ENCODE data around the gene GPX2. TPM values are rescaled to one million over a fixed set of nuclear protein-coding genes. Genes with fewer than 3 reads are reported as not detected.

GPX2 gene
- total RNA-seq, 1 experiment from 2014 or later: 0.15 TPM

DNA sequence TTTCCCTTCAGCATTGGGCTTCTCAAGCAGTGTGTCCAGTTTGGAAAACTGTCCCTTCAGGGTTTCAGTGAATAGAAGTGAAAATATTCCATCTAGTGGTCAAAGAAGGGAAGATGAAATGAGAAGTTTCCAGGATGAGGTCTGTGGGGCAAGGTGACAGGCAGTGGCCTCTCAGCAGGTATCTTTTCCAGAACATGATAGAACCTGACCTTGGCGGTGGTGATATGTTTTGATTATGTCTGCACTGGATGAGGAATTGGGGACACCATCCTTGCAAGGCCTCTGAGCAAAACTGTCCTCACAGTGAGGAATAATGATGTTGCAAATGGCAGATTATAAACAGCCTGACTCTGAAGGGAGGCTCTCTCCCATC is 4.7 kb downstream of the GPX2 start:
- peaks cover 12% of the 10 kb centered on the region; the same call in 1 of the 2 replicates for H3K36me3 ChIP-seq (ENCODE audit: control insufficient read depth, insufficient read depth, low read length)
- ATAC-seq (no peak), DNase-seq (ENCODE audit: low read depth, low spot score) (no peak)
- TF ChIP-seq POLR2AphosphoS5 (IDR thresholded peaks at IDR 0.05; ENCODE audit: low read depth, low read length): no peak
- TF ChIP-seq, protein P1, sequence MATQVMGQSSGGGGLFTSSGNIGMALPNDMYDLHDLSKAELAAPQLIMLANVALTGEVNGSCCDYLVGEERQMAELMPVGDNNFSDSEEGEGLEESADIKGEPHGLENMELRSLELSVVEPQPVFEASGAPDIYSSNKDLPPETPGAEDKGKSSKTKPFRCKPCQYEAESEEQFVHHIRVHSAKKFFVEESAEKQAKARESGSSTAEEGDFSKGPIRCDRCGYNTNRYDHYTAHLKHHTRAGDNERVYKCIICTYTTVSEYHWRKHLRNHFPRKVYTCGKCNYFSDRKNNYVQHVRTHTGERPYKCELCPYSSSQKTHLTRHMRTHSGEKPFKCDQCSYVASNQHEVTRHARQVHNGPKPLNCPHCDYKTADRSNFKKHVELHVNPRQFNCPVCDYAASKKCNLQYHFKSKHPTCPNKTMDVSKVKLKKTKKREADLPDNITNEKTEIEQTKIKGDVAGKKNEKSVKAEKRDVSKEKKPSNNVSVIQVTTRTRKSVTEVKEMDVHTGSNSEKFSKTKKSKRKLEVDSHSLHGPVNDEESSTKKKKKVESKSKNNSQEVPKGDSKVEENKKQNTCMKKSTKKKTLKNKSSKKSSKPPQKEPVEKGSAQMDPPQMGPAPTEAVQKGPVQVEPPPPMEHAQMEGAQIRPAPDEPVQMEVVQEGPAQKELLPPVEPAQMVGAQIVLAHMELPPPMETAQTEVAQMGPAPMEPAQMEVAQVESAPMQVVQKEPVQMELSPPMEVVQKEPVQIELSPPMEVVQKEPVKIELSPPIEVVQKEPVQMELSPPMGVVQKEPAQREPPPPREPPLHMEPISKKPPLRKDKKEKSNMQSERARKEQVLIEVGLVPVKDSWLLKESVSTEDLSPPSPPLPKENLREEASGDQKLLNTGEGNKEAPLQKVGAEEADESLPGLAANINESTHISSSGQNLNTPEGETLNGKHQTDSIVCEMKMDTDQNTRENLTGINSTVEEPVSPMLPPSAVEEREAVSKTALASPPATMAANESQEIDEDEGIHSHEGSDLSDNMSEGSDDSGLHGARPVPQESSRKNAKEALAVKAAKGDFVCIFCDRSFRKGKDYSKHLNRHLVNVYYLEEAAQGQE (IDR thresholded peaks at IDR 0.05; ENCODE audit: insufficient read depth in 1 of 2, low read depth in 2 of 2, low read length in 1 of 2): no peak
- TF ChIP-seq, protein P2, sequence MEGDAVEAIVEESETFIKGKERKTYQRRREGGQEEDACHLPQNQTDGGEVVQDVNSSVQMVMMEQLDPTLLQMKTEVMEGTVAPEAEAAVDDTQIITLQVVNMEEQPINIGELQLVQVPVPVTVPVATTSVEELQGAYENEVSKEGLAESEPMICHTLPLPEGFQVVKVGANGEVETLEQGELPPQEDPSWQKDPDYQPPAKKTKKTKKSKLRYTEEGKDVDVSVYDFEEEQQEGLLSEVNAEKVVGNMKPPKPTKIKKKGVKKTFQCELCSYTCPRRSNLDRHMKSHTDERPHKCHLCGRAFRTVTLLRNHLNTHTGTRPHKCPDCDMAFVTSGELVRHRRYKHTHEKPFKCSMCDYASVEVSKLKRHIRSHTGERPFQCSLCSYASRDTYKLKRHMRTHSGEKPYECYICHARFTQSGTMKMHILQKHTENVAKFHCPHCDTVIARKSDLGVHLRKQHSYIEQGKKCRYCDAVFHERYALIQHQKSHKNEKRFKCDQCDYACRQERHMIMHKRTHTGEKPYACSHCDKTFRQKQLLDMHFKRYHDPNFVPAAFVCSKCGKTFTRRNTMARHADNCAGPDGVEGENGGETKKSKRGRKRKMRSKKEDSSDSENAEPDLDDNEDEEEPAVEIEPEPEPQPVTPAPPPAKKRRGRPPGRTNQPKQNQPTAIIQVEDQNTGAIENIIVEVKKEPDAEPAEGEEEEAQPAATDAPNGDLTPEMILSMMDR (IDR thresholded peaks at IDR 0.05): peak; percentile 32
- TF ChIP-seq TCF7L2 (IDR thresholded peaks at IDR 0.05; ENCODE audit: low read depth, low read length): no peak
- TF ChIP-seq SIN3A (IDR thresholded peaks at IDR 0.05; ENCODE audit: borderline replicate concordance, insufficient read depth, low read depth, low read length): no peak
- H3K4me3 ChIP-seq (ENCODE audit: low read depth in 2 of 2, low read length in 2 of 2): no peak overlapping the region
- in situ Hi-C loops (cut with HindIII; ENCODE audit: low pct_unique_long_range_greater_than_20kb, low sequenced_read_pairs): no loop called here
- ChIA-PET CTCF (no interaction called here), POLR2A (no interaction called here)
- H3K27me3 ChIP-seq (ENCODE audit: control insufficient read depth, insufficient read depth, low read length): no peaks in the 10 kb centered on the region
- H3K9me3 ChIP-seq (ENCODE audit: control insufficient read depth, insufficient read depth, low read depth, low read length): no peaks in the 10 kb centered on the region
- intact Hi-C loops (cut with micrococcal nuclease; ENCODE audit: unreplicated experiment): no loop called here
- no TSS peak for BruUV-seq (replicated peaks)
- no peak overlapping the region for H3K27ac ChIP-seq (ENCODE audit: low read length)
- no peaks in the 10 kb centered on the region for H3K4me1 ChIP-seq (ENCODE audit: control insufficient read depth, insufficient read depth, low read length)

DNA sequence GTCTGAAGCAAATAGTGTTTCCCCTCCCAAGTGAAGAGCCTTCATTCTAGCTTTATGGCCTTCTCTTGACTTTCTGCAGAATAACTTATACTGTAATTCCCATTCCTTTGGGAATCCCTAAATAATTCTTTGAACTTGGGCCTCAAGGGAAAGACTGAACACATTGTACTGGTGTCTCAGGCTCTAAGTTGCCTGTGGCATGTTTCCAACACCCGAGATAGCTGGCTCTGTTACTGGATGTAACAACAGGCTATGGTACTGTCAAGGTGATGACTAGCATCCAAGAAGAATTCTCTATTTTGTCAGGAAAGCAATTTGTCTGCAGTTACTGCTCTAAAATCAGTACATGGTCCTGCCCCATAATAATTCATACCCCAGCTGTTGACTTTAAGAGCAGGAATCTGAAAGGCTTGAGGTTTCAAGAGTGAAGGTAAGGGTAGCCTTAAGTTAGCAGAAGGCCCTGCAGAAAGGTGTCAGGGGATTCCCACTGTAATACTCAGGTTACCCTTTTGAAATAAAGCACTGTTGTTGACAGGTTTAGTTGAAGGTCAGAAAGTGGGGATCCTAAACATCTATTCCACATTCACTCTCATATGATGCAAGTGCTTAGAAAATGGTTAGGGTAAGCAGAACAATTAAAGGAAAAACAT is 5.2 kb downstream of the GPX2 start:
- in situ Hi-C loops (cut with HindIII; ENCODE audit: low pct_unique_long_range_greater_than_20kb, low sequenced_read_pairs): no loop called here
- TF ChIP-seq, protein P1 (IDR thresholded peaks at IDR 0.05; ENCODE audit: insufficient read depth in 1 of 2, low read depth in 2 of 2, low read length in 1 of 2): no peak
- TF ChIP-seq POLR2AphosphoS5 (IDR thresholded peaks at IDR 0.05; ENCODE audit: low read depth, low read length) (no peak), TCF7L2 (IDR thresholded peaks at IDR 0.05; ENCODE audit: low read depth, low read length) (no peak), SIN3A (IDR thresholded peaks at IDR 0.05; ENCODE audit: borderline replicate concordance, insufficient read depth, low read depth, low read length) (no peak)
- TF ChIP-seq, protein P2 (IDR thresholded peaks at IDR 0.05): no peak
- no peak for ATAC-seq
- ChIA-PET CTCF (no interaction called here), POLR2A (no interaction called here)
- Histone ChIP-seq H3K27me3 (ENCODE audit: control insufficient read depth, insufficient read depth, low read length) (no peaks in the 10 kb centered on the region), H3K9me3 (ENCODE audit: control insufficient read depth, insufficient read depth, low read depth, low read length) (no peaks in the 10 kb centered on the region), H3K36me3 (ENCODE audit: control insufficient read depth, insufficient read depth, low read length) (peaks cover 17% of the 10 kb centered on the region), H3K4me1 (ENCODE audit: control insufficient read depth, insufficient read depth, low read length) (no peaks in the 10 kb centered on the region), H3K4me3 (ENCODE audit: low read depth in 2 of 2, low read length in 2 of 2) (no peak overlapping the region), H3K27ac (ENCODE audit: low read length) (no peak overlapping the region)
- DNase-seq (ENCODE audit: low read depth, low spot score): no peak
- BruUV-seq (replicated peaks): no TSS peak
- intact Hi-C loops (cut with micrococcal nuclease; ENCODE audit: unreplicated experiment): no loop called here

Measured in Panc1 (cell line).